Smooth muscle cell (in vitro differentiated cells): ENCODE results near the gene MIF. TPM values are rescaled to one million over a fixed set of nuclear protein-coding genes. Genes with fewer than 3 reads are reported as not detected.
"Not testable (repeated sequence)": the region's sequence is repeated elsewhere in the genome, so short reads cannot be mapped to it uniquely, and the experiment has no call there.

Experiments
- DNase-seq: peaks from one replicate; lab custom pipeline; 2025; ENCODE audit not compliant: unreplicated experiment; lab: John Stamatoyannopoulos, UW
- H2AFZ ChIP-seq: fragments of 200-600 bp; sonication (generic); 2 replicates; pipeline ENCODE4 v1.6.0; 2016; ENCODE audit warnings: antibody characterized with exemption, low read depth, mild to moderate bottlenecking
- H3F3A ChIP-seq: fragments of 200-600 bp; sonication (generic); 2 replicates; pipeline ENCODE4 v1.6.0; 2017; ENCODE audit warnings: antibody characterized with exemption, low read depth
- H3K27ac ChIP-seq: fragments of 200-600 bp; sonication (generic); 2 replicates; pipeline ENCODE4 v1.5.1; 2016; ENCODE audit warnings: low read depth, mild to moderate bottlenecking
- H3K27me3 ChIP-seq: fragments of 200-600 bp; sonication (generic); 2 replicates; pipeline ENCODE4 v1.6.1; 2016; ENCODE audit warnings: low read depth, mild to moderate bottlenecking
- H3K36me3 ChIP-seq: fragments of 200-600 bp; sonication (generic); 2 replicates; pipeline ENCODE4 v1.5.1; 2016; ENCODE audit warnings: low read depth
- H3K4me1 ChIP-seq: fragments of 200-600 bp; sonication (generic); 2 replicates; pipeline ENCODE4 v1.5.1; 2016; ENCODE audit warnings: low read depth
- H3K4me2 ChIP-seq: fragments of 200-600 bp; sonication (generic); 2 replicates; pipeline ENCODE4 v1.6.0; 2016; ENCODE audit warnings: mild to moderate bottlenecking
- H3K4me3 ChIP-seq: fragments of 200-600 bp; sonication (generic); 2 replicates; pipeline ENCODE4 v1.5.1; 2016; ENCODE audit warnings: mild to moderate bottlenecking
- H3K79me2 ChIP-seq: fragments of 200-600 bp; sonication (generic); 2 replicates; pipeline ENCODE4 v1.6.0; 2016; ENCODE audit warnings: low read depth, mild to moderate bottlenecking
- H3K9ac ChIP-seq: fragments of 200-600 bp; sonication (generic); 2 replicates; pipeline ENCODE4 v1.6.0; 2016; ENCODE audit warnings: low read depth
- H3K9me3 ChIP-seq: fragments of 200-600 bp; sonication (generic); replicated peaks from 2 replicates; pipeline ENCODE4 v1.5.1; 2016; ENCODE audit warnings: low read depth
- H4K20me1 ChIP-seq: fragments of 200-600 bp; sonication (generic); 2 replicates; pipeline ENCODE4 v1.6.0; 2016; ENCODE audit warnings: low read depth
- WGBS: methylation state at CpG from one replicate; pipeline ENCODE4 v1.1.7; 2016; ENCODE audit warnings: low lambda C conversion rate; 5-methylcytosine and 5-hydroxymethylcytosine counted together
- polyA plus RNA-seq: library from polyadenylated mRNA; unstranded; fragments of >200 nt; fragmentation: Nextera tagmentation; extraction: Ambion mirVana; gene quantifications from 2 replicates; pipeline ENCODE4 v1.2.1, GENCODE V29; 2016
- total RNA-seq: library from RNA; depleted of rRNA; stranded (reverse); fragments of >200 nt; gene quantifications from 2 replicates; pipeline ENCODE4 v1.2.3, GENCODE V29; 2014
- TF ChIP-seq, protein P1 (sequence below): fragments of 200-600 bp; sonication (generic); IDR thresholded peaks from 2 replicates; pipeline ENCODE4 v1.5.1; 2017; ENCODE audit warnings: borderline replicate concordance, mild to moderate bottlenecking, antibody characterized with exemption; ENCODE audit not compliant: insufficient read depth, poor library complexity, severe bottlenecking

The MIF gene
- total and polyA plus RNA-seq, 2 experiments from 2014 or later = 412 to 2,922 TPM

DNA sequence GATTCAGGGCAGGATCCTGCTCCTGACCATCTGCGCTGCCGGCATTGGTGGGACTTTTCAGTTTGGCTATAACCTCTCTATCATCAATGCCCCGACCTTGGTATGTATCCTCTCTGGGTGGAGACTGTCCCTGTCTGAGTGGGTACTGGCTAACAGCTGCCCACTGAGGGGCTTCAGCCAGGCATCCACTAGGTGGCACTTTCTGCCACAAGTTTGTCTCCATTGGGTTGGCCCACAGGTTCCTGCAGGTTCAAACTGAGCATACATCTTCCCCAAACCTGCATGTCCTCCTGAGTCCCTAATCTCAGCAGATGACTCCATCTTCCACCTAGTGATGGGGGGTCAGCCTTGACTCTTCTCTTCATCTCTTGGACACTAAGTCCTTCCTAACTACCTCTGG, 32.1 kb upstream of the MIF start:
- Histone ChIP-seq H3K27ac (no peak overlapping the region), H3F3A (no peaks in the 10 kb centered on the region), H3K79me2 (no peaks in the 10 kb centered on the region), H3K36me3 (no peaks in the 10 kb centered on the region), H3K27me3 (no peaks in the 10 kb centered on the region), H3K4me1 (peaks cover 7% of the 10 kb centered on the region), H3K9me3 (no peaks in the 10 kb centered on the region), H3K4me3 (no peak overlapping the region), H4K20me1 (no peaks in the 10 kb centered on the region), H3K9ac (no peak overlapping the region), H3K4me2 (no peak overlapping the region), H2AFZ (no peak overlapping the region)
- TF ChIP-seq, protein P1, sequence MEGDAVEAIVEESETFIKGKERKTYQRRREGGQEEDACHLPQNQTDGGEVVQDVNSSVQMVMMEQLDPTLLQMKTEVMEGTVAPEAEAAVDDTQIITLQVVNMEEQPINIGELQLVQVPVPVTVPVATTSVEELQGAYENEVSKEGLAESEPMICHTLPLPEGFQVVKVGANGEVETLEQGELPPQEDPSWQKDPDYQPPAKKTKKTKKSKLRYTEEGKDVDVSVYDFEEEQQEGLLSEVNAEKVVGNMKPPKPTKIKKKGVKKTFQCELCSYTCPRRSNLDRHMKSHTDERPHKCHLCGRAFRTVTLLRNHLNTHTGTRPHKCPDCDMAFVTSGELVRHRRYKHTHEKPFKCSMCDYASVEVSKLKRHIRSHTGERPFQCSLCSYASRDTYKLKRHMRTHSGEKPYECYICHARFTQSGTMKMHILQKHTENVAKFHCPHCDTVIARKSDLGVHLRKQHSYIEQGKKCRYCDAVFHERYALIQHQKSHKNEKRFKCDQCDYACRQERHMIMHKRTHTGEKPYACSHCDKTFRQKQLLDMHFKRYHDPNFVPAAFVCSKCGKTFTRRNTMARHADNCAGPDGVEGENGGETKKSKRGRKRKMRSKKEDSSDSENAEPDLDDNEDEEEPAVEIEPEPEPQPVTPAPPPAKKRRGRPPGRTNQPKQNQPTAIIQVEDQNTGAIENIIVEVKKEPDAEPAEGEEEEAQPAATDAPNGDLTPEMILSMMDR = peak; percentile 23
- no peak for DNase-seq
- 91% methylated on average over 3 of the region's 3 CpGs for WGBS

DNA sequence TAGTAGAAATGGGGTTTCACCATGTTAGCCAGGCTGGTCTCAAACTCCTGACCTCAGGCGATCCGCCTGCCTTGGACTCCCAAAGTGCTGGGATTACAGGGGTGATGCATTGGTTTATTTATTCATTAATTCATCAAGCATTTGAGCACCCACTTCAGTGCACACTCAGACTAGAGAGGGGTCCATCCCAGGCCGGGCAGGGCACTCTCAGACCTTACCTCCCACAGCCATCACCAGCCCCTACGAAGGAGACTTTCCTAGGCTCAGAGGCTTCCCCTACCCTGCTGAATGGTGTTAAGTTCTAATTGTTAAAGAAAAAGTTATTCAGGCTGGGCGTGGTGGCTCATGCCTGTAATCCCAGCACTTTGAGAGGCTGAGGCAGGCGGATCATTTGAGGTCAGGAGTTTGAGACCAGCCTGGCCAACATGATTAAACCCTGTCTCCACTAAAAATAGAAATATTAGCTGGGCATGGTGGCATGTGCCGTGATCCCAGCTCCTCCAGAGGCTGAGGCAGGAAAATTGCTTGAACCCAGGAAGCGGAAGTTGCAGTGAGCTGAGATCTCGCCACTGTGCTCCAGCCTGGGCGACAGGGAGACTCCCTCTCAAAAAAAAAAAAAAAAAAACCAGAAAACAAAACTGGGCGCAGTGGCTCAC, 29.6 kb upstream of the MIF start:
- 96% methylated on average over 11 of the region's 11 CpGs for WGBS
- not testable (repeated sequence) for DNase-seq, H3K27me3 ChIP-seq

GRCh38 chr22:23868580-23868979, 25.6 kb upstream of the MIF start:
- Histone ChIP-seq H3K27ac (no peak overlapping the region), H3K27me3 (no peaks in the 10 kb centered on the region), H3K79me2 (no peaks in the 10 kb centered on the region), H2AFZ (no peak overlapping the region), H4K20me1 (no peaks in the 10 kb centered on the region), H3K9me3 (no peaks in the 10 kb centered on the region), H3F3A (no peaks in the 10 kb centered on the region), H3K4me3 (no peak overlapping the region), H3K36me3 (no peaks in the 10 kb centered on the region), H3K9ac (no peak overlapping the region), H3K4me2 (no peak overlapping the region), H3K4me1 (no peaks in the 10 kb centered on the region)
- DNase-seq = no peak
- TF ChIP-seq, protein P1 = no peak
- WGBS = 96% methylated on average over 4 of the region's 4 CpGs

More for the DNA sequence above, 29.6 kb upstream of the MIF start:
- H3K79me2 ChIP-seq, H3K4me2 ChIP-seq, H3K36me3 ChIP-seq, H3K27ac ChIP-seq, H3K9ac ChIP-seq, H3F3A ChIP-seq, H2AFZ ChIP-seq, H3K4me1 ChIP-seq, H3K4me3 ChIP-seq, H4K20me1 ChIP-seq, H3K9me3 ChIP-seq: not testable (repeated sequence)

DNA sequence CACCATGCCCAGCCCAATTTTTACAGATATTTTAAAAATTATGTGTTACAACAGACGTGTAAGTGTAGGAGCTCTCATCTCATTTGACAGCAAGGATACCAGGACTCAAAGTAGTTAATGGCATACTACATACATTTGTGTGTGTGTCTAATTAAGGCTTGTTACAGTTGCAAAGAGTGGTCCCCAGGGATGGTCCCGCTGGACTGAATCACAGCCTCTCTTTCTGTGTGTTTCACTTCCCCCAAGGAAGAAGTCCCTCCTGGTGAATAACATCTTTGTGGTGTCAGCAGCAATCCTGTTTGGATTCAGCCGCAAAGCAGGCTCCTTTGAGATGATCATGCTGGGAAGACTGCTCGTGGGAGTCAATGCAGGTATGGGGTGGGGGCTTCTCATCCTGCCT, 19.3 kb upstream of the MIF start:
- H4K20me1 ChIP-seq = no peaks in the 10 kb centered on the region
- TF ChIP-seq, protein P1 = no peak
- H3K4me1 ChIP-seq = no peaks in the 10 kb centered on the region
- no peak overlapping the region for H2AFZ ChIP-seq
- DNase-seq = no peak
- no peak overlapping the region for H3K9ac ChIP-seq
- no peak overlapping the region for H3K4me2 ChIP-seq
- no peaks in the 10 kb centered on the region for H3K9me3 ChIP-seq
- H3K27me3 ChIP-seq = no peaks in the 10 kb centered on the region
- 90% methylated on average over 4 of the region's 4 CpGs for WGBS
- H3K79me2 ChIP-seq = no peaks in the 10 kb centered on the region
- no peak overlapping the region for H3K27ac ChIP-seq
- H3F3A ChIP-seq = no peaks in the 10 kb centered on the region
- peaks cover 3% of the 10 kb centered on the region for H3K36me3 ChIP-seq
- no peak overlapping the region for H3K4me3 ChIP-seq
